BE2C (cell line): ENCODE results near the gene PTPRE.

Source experiments
- DNase-seq: peaks from one replicate; pipeline ENCODE4 v3.0.0-alpha.2; 2020
- H3K27me3 ChIP-seq: fragments of 250-450 bp; sonication (Bioruptor Pico); 2 replicates; pipeline ENCODE4 v1.5.1; 2020; ENCODE audit warnings: mild to moderate bottlenecking
- H3K36me3 ChIP-seq: fragments of 250-450 bp; sonication (Bioruptor Pico); 2 replicates; pipeline ENCODE4 v1.5.1; 2020; ENCODE audit warnings: mild to moderate bottlenecking
- H3K4me1 ChIP-seq: fragments of 250-450 bp; sonication (Bioruptor Pico); 2 replicates; pipeline ENCODE4 v1.5.1; 2020
- H3K4me3 ChIP-seq: 2 replicates; pipeline ENCODE4 v1.5.1; 2011; ENCODE audit warnings: low read depth, low read length
- H3K9me3 ChIP-seq: fragments of 250-450 bp; sonication (Bioruptor Pico); 2 replicates; pipeline ENCODE4 v1.5.1; 2020
- TF ChIP-seq, protein P1 (sequence below): IDR thresholded peaks from 2 replicates; pipeline ENCODE4 v1.5.1; 2012; ENCODE audit warnings: mild to moderate bottlenecking, low read depth, low read length

PTPRE gene

DNA sequence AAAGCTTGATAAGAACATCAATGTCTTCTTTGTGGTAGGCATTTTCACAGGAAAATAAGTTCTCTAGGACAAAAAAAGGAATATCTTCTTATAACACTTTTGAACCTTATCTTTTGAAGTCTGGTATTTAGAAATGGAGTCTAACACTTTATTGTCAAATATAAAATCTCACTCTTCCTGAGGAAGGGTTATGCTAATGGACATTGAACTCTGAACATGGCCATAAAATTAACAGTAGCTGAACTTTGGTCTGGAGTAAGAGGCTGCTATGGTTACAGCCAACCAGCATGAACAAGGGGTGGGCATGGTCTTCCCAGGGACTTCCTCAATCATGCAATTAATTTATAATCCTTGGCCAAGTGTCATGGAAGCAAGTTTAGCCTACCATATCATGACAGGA is 14.2 kb upstream of the PTPRE start, which contains the start of gene CLRN3:
TSS of gene CLRN3 (minus strand) at position 199 of the 400 bp plus-strand sequence. CDS start at position 42, 157 bp downstream.
- Histone ChIP-seq H3K9me3 (no peaks in the 10 kb centered on the region), H3K27me3 (0 out of 2 replicates have a peak, but pooled peaks cover 3% of the 10 kb centered on the region), H3K36me3 (no peaks in the 10 kb centered on the region), H3K4me3 (no peak within 1 kb of the TSS), H3K4me1 (no peaks in the 10 kb centered on the region)
- TF ChIP-seq, protein P1, sequence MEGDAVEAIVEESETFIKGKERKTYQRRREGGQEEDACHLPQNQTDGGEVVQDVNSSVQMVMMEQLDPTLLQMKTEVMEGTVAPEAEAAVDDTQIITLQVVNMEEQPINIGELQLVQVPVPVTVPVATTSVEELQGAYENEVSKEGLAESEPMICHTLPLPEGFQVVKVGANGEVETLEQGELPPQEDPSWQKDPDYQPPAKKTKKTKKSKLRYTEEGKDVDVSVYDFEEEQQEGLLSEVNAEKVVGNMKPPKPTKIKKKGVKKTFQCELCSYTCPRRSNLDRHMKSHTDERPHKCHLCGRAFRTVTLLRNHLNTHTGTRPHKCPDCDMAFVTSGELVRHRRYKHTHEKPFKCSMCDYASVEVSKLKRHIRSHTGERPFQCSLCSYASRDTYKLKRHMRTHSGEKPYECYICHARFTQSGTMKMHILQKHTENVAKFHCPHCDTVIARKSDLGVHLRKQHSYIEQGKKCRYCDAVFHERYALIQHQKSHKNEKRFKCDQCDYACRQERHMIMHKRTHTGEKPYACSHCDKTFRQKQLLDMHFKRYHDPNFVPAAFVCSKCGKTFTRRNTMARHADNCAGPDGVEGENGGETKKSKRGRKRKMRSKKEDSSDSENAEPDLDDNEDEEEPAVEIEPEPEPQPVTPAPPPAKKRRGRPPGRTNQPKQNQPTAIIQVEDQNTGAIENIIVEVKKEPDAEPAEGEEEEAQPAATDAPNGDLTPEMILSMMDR, result no peak
- no peak for DNase-seq

DNA sequence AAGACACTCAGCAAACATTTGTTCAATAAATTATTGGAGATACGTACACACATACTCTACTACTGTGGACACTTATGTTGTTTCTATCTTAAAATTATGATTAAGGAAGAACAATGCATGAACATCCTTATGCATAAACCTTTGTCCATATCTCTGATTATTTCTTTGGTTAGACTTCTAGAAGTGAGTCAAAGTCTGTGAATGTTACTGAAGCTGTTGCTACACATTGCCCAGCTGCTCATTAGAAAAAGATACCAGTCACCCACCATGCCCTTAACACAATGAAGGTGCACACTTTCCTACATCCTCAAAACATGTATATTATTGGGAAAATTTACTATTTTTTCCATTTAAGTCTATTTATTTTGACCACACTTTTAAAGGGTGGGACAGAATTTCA is 12.8 kb upstream of the PTPRE start:
- DNase-seq, result no peak
- Histone ChIP-seq H3K4me3 (no peak overlapping the region), H3K36me3 (no peaks in the 10 kb centered on the region), H3K9me3 (no peaks in the 10 kb centered on the region), H3K4me1 (no peaks in the 10 kb centered on the region), H3K27me3 (no peaks in the 10 kb centered on the region)
- TF ChIP-seq, protein P1, result no peak

DNA sequence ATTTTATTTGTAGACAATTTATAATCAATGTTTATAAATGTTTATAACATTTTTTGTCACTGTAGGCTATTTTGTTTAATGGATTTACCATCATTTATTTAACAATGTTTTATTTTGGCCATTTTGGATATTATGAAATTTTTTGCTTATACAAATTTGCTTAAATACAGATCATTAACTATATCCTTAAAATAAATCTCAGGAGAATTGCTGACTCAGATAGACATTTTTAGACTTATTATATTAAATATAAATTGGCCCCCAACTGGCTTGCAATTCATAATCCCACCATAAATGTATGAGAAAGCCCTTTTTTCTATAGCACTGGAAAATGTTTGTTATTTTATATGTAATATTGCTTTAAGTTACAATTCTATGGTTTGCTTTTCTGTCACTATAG is 10.3 kb upstream of the PTPRE start:
- no peaks in the 10 kb centered on the region for H3K36me3 ChIP-seq
- no peak overlapping the region for H3K4me3 ChIP-seq
- no peaks in the 10 kb centered on the region for H3K27me3 ChIP-seq
- no peaks in the 10 kb centered on the region for H3K4me1 ChIP-seq
- TF ChIP-seq, protein P1, result no peak
- no peak for DNase-seq
- H3K9me3 ChIP-seq, result no peaks in the 10 kb centered on the region

DNA sequence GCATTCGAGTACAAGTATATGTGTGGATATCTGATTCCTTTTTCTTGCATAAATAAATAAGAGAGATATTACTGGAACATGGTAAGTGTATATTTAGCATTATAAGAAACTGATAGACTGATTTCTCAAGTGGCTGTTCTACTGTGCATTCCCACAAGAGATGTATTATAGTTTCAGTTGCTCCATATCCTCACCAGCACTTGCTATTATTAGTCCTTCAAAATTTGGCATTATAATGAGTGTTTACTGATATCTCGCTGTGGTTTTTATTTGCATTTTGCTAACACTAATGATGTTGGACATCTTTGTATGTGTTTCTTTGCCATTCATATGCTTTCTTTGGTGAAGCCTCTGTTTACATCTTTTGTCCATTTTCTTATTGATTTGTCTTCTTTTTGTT is 9.7 kb upstream of the PTPRE start:
- H3K4me1 ChIP-seq, result no peaks in the 10 kb centered on the region

DNA sequence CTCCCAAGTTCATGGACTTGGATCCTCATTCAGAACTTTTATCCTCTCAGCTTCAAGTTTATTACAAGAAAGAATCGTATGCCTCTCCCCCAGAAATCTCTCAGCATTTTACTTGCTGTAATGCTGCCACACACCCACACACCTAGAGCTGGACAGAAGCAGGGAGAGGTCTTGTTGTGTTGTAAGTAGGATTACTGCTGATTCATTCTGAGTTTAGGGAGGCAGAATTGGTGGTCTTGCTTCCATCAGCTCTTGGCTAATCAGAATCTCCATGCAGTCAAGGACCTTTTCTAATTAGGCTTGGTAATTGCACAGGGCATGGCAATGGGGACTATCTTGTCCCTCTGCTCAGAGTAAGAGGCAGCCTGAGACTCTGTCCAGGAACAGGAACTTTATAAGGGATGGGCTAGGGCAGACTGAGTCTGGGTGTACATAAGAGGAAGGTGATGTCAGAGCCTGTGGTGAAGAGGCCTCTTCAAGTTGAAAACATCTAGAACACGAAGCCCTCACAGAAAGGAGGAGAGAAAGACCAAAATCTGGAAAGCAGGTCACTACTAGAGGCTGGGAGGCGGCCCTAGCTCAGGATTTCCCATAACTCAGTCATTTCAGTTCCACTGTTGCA is 7.0 kb upstream of the PTPRE start:
- TF ChIP-seq, protein P1, result no peak
- no peak for DNase-seq
- no peaks in the 10 kb centered on the region for H3K9me3 ChIP-seq

More for the DNA sequence above, 9.7 kb upstream of the PTPRE start:
- TF ChIP-seq, protein P1, result no peak
- no peak for DNase-seq
- no peaks in the 10 kb centered on the region for H3K27me3 ChIP-seq
- no peaks in the 10 kb centered on the region for H3K36me3 ChIP-seq
- H3K9me3 ChIP-seq, result no peaks in the 10 kb centered on the region
- H3K4me3 ChIP-seq, result no peak overlapping the region

DNA sequence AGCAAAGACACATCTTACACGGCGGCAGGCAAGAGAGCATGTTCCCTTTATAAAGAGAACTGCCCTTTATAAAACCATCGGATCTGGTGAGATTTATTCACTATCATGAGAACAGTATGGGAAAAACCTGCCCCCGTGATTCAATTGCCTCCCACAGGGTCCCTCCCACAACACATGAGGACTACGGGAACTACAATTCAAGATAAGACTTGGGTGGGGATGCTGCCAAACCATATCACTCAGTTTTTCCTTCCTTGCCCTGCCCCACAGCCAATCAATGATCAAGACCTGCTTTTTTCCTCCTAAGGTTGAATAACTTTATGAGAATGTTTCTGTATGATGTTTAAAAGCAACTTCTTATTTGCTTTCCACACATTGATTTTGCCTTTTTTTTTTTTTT is 3.1 kb upstream of the PTPRE start:
- Histone ChIP-seq H3K4me3 (no peak overlapping the region), H3K9me3 (no peaks in the 10 kb centered on the region), H3K36me3 (no peaks in the 10 kb centered on the region), H3K27me3 (peaks cover 20% of the 10 kb centered on the region), H3K4me1 (no peaks in the 10 kb centered on the region)
- no peak for DNase-seq
- TF ChIP-seq, protein P1, result no peak

More for the DNA sequence above, 7.0 kb upstream of the PTPRE start:
- Histone ChIP-seq H3K4me3 (no peak overlapping the region), H3K4me1 (no peaks in the 10 kb centered on the region), H3K36me3 (no peaks in the 10 kb centered on the region), H3K27me3 (no peaks in the 10 kb centered on the region)
